Peyer's patch (tissue), 4 donors: ENCODE data around the gene LCN1.

Experiments
- CTCF ChIP-seq, 6 experiments: fragments of 450-650 bp in 4 of 6; fragments of 200-600 bp in 2 of 6; sonication (generic) in 1 of 6; IDR thresholded peaks; one replicate each; pipeline ENCODE4 v1.5.1; 2017 to 2019; ENCODE audit warnings: antibody characterized with exemption in 6 of 6, mild to moderate bottlenecking in 3 of 6, moderate library complexity in 1 of 6
- POLR2A ChIP-seq, 2 donors: fragments of 450-650 bp; IDR thresholded peaks; one replicate each; pipeline ENCODE4 v1.5.1; 2017; ENCODE audit warnings: antibody characterized with exemption in 2 of 2, mild to moderate bottlenecking in 2 of 2, moderate library complexity in 2 of 2

- TF ChIP-seq CTCF (IDR thresholded peaks at IDR 0.05) (no peak), POLR2A (IDR thresholded peaks at IDR 0.05) (no peak)
Measured at GRCh38 chr9:135512241-135512603, 9.0 kb upstream of the LCN1 start.
